NCI-H146 treated with DMSO at 0.1 percent for 48 hours (cell line): ENCODE data around the gene CENPA.
"Not testable (repeated sequence)": the region's sequence is repeated elsewhere in the genome, so short reads cannot be mapped to it uniquely, and the experiment has no call there.

ENCODE experiments used
- DNase-seq: peaks from one replicate; lab custom pipeline; 2025; ENCODE audit not compliant: unreplicated experiment; lab: John Stamatoyannopoulos, UW

The CENPA gene

GRCh38 chr2:26760991-26761390 lies 24.9 kb upstream of the CENPA start:
- DNase-seq, result not testable (repeated sequence)

- DNase-seq, result no peak
Observed at GRCh38 chr2:26763019-26763418, 22.8 kb upstream of the CENPA start.

GRCh38 chr2:26764078-26764887 lies 21.6 kb upstream of the CENPA start, which contains the start of gene SLC35F6:
Gene SLC35F6 (plus strand): TSS chr2:26764284. CDS start chr2:26764350, 66 bp downstream.
- peak; percentile 50 for DNase-seq

- DNase-seq, result no peak
Observed at GRCh38 chr2:26764906-26765305, 20.9 kb upstream of the CENPA start.

GRCh38 chr2:26765475-26766200 lies 20.2 kb upstream of the CENPA start:
- DNase-seq, result no peak

- no peak for DNase-seq
Observed at GRCh38 chr2:26767129-26767528, 18.7 kb upstream of the CENPA start.

GRCh38 chr2:26767894-26768487 lies 17.9 kb upstream of the CENPA start:
- no peak for DNase-seq

- DNase-seq, result no peak
Observed at GRCh38 chr2:26768759-26769088, 17.1 kb upstream of the CENPA start.

- DNase-seq, result no peak
Observed at GRCh38 chr2:26769089-26769761, 16.6 kb upstream of the CENPA start.

- no peak for DNase-seq
Observed at GRCh38 chr2:26770986-26771586, 14.8 kb upstream of the CENPA start.

- no peak for DNase-seq
Observed at GRCh38 chr2:26772064-26773001, 13.5 kb upstream of the CENPA start.

- DNase-seq, result no peak
Observed at GRCh38 chr2:26776195-26776800, 9.6 kb upstream of the CENPA start.

- DNase-seq, result no peak
Observed at GRCh38 chr2:26778098-26778497, 7.8 kb upstream of the CENPA start.

- no peak for DNase-seq
Observed at GRCh38 chr2:26778507-26778906, 7.3 kb upstream of the CENPA start.

GRCh38 chr2:26780203-26780760 lies 5.6 kb upstream of the CENPA start:
- DNase-seq, result no peak

GRCh38 chr2:26782876-26783704 lies 2.8 kb upstream of the CENPA start:
- DNase-seq, result no peak

- no peak for DNase-seq
Observed at GRCh38 chr2:26784570-26785234, 1.2 kb upstream of the CENPA start.
